RWPE1 (cell line): Measurements from ENCODE around the gene APCDD1.
A peak's percentile ranks its signal among the peaks of the same experiment; 100 is the strongest.

Experiments
- CTCF ChIA-PET: fragments of 350-600 bp; sonication (Branson Sonifier 250); formaldehyde crosslinking; extraction: SDS; loops from one replicate; lab custom pipeline; 2021; lab: Yijun Ruan, JAX
- POLR2A ChIA-PET: fragments of 400-600 bp; formaldehyde crosslinking; extraction: SDS; loops from one replicate; lab custom pipeline; 2020; ENCODE audit warnings: antibody characterized with exemption; ENCODE audit not compliant: low non-redundant PET; lab: Yijun Ruan, JAX
- DNase-seq: peaks from one replicate; pipeline ENCODE4 v3.0.0; 2012; ENCODE audit warnings: low spot score
- H3K27ac ChIP-seq: fragments of 450-650 bp; 2 replicates; pipeline ENCODE4 v1.5.1; 2017
- CTCF ChIP-seq: fragments of 450-650 bp; conservative IDR thresholded peaks from 2 replicates; pipeline ENCODE4 v1.5.1; 2017; ENCODE audit warnings: low read depth, mild to moderate bottlenecking

The APCDD1 gene

GRCh38 chr18:10417664-10418063, 36.8 kb upstream of the APCDD1 start:
- H3K27ac ChIP-seq, result peak overlapping the region; percentile 67
- ChIA-PET POLR2A (no interaction called here), CTCF (interaction anchor here (0.5 kb wide), 1 partner anchor 19 kb away, joined by 3 read pairs; no protein-coding TSS in a partner anchor)
- no peak for TF ChIP-seq CTCF
- DNase-seq, result no peak

- no peak for DNase-seq
- TF ChIP-seq CTCF, result no peak
- ChIA-PET POLR2A (no interaction called here), CTCF (interaction anchor here (0.7 kb wide), 1 partner anchor 212 kb away, joined by 5 read pairs; no protein-coding TSS in a partner anchor)
- H3K27ac ChIP-seq, result no peak overlapping the region
Measured at GRCh38 chr18:10418836-10419235, 35.6 kb upstream of the APCDD1 start.

- POLR2A ChIA-PET, result no interaction called here
- TF ChIP-seq CTCF, result no peak
- CTCF ChIA-PET, result no interaction called here
- no peak overlapping the region for H3K27ac ChIP-seq
- DNase-seq, result no peak
Measured at GRCh38 chr18:10419420-10420103, 34.9 kb upstream of the APCDD1 start.

GRCh38 chr18:10420561-10421352, 33.7 kb upstream of the APCDD1 start:
- CTCF ChIA-PET, result no interaction called here
- POLR2A ChIA-PET, result no interaction called here
- no peak for TF ChIP-seq CTCF
- no peak overlapping the region for H3K27ac ChIP-seq
- DNase-seq, result no peak

- H3K27ac ChIP-seq, result peak overlapping the region; percentile 66
- POLR2A ChIA-PET, result no interaction called here
- no peak for DNase-seq
Measured at GRCh38 chr18:10421859-10422258, 32.6 kb upstream of the APCDD1 start.

More at GRCh38 chr18:10421859-10422258, 32.6 kb upstream of the APCDD1 start:
- TF ChIP-seq CTCF, result no peak
- CTCF ChIA-PET, result no interaction called here
